HFF-Myc (cell line): ENCODE results near the gene EPB41L2.

Experiments
- DNase-seq: peaks from one replicate; pipeline ENCODE4 v3.0.0-alpha.2; 2011; ENCODE audit warnings: low read depth; ENCODE audit errors: extremely low read depth
- H3K4me3 ChIP-seq: replicated peaks from 2 replicates; pipeline ENCODE4 v1.5.1; 2011; ENCODE audit warnings: low read depth, mild to moderate bottlenecking, control low read depth, low read length
- TF ChIP-seq, protein P1 (sequence below): IDR thresholded peaks from 2 replicates; pipeline ENCODE4 v1.5.1; 2012; ENCODE audit warnings: mild to moderate bottlenecking, low read depth, low read length, control low read depth; ENCODE audit errors: missing control alignments

EPB41L2 gene

DNA sequence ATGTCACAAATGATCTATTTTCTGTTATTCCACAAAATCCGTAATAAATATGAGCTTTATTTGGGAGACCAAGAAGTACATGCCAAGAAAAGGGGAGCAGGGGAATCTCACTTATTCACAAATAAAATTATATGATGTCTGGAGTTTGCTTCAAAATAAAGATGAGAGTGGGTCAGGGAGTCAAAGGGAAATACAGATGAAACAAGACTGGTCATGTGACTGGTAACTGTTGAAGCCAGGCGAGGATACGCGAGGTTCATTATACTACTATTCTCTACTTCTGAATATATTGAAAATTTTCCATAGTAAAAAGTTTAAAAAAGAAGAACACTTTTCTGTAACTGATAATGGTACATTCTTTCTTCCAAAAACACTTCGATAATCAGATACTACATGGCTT is 14.6 kb downstream of the EPB41L2 start:
- TF ChIP-seq, protein P1, sequence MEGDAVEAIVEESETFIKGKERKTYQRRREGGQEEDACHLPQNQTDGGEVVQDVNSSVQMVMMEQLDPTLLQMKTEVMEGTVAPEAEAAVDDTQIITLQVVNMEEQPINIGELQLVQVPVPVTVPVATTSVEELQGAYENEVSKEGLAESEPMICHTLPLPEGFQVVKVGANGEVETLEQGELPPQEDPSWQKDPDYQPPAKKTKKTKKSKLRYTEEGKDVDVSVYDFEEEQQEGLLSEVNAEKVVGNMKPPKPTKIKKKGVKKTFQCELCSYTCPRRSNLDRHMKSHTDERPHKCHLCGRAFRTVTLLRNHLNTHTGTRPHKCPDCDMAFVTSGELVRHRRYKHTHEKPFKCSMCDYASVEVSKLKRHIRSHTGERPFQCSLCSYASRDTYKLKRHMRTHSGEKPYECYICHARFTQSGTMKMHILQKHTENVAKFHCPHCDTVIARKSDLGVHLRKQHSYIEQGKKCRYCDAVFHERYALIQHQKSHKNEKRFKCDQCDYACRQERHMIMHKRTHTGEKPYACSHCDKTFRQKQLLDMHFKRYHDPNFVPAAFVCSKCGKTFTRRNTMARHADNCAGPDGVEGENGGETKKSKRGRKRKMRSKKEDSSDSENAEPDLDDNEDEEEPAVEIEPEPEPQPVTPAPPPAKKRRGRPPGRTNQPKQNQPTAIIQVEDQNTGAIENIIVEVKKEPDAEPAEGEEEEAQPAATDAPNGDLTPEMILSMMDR = no peak
- no peak overlapping the region for H3K4me3 ChIP-seq
- DNase-seq = no peak

DNA sequence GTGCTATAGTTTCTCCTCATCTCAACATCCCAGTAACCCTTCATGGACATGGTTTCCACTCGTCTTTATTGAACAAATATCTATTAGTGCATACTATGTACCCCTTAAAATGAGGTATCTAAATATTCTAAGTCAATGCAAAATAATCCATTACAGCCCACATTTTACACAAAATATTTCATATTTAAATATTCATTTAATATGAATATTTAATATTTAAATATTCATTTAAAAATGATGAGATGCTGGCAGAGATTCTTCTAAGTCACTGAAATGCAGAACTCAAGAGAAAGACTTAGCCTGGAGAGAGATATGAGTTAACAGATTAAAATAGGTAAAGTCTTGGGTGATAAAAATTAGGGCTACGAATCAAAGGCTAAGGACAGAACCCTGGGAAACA is 17.9 kb downstream of the EPB41L2 start:
- TF ChIP-seq, protein P1 = no peak
- DNase-seq = no peak
- H3K4me3 ChIP-seq = no peak overlapping the region

DNA sequence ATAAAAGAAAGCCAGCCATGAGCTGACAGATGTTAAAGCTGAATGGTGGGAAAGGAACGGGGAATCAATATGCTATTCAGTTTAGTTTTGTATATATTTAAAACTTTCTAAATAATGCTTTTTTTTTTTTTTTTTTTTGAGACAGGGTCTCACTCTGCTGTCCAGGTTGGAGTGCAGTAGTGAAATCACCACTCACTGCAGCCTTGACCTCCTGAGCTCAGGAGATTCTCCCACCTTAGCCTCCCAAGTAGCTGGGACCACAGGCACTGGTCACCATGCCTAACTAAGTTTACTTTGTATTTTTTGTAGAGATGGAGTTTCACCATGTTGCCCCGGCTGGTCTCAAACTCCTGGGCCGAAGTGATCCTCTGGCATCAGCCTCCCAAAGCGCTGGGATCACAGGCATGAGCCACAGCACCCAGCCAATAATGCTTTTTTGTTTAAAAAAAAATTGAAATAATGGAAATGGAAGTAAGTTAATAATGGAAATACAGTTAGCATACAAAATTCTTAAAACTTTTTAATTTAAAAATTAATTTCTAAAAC is 19.1 kb downstream of the EPB41L2 start:
- H3K4me3 ChIP-seq = no peak overlapping the region
- no peak for DNase-seq
- TF ChIP-seq, protein P1 = no peak

DNA sequence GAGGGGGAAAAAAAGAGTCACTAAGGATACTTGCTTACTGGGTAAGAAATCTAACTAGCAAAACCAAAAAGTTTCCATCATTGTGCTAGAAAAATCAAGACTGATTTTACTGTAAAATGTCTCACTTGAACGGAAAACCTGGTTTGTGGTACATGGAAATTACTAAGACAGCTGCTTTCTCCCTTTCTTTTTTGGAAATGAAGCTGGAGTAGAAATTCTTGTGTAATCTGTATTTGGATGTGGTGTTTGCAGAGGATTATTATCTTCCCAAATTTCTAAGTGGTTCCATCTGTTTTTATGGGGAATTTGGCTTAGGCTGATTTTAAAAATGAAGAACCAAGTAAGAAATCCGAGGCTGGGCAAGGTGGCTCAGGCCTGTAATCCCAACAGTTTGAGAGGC is 20.4 kb downstream of the EPB41L2 start:
- H3K4me3 ChIP-seq = no peak overlapping the region
- no peak for DNase-seq
- TF ChIP-seq, protein P1 = no peak

DNA sequence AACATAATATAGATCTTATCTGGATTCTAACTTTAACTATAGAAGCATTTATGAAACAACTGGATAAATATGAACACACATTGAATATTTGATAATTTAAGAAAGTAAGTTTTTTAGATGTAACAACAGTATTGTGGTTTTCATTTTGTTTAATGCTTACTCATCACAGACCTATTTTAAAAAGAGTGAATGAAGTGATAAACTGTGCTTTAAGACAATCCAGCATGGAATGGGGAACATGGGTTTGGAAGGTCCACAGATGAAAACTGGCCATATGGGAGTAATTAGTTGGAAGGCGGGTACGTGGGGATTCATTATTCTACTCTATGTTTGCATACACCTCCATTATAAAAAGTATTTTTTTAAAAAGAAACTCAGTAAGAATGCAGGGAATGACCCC is 21.2 kb downstream of the EPB41L2 start:
- DNase-seq = no peak
- H3K4me3 ChIP-seq = no peak overlapping the region
- TF ChIP-seq, protein P1 = no peak

DNA sequence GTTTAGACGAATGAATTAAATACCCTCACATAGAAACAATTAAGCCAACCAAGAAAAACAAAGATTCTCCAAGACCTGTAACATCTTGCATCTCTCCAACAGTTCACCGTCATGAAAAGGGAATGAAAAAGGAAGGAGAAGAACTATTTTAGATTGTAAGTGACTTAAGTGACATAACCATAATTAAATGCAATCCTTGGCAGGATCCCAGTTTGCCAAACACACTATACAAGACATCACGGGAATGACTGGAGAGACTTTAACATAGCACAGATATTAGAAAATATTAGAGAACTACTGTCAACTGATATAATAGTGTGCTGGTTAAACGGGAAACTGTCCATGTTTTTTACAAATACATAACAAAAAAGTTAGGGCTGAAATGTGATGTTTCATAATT is 22.2 kb downstream of the EPB41L2 start:
- H3K4me3 ChIP-seq = no peak overlapping the region
- TF ChIP-seq, protein P1 = no peak
- DNase-seq = no peak

DNA sequence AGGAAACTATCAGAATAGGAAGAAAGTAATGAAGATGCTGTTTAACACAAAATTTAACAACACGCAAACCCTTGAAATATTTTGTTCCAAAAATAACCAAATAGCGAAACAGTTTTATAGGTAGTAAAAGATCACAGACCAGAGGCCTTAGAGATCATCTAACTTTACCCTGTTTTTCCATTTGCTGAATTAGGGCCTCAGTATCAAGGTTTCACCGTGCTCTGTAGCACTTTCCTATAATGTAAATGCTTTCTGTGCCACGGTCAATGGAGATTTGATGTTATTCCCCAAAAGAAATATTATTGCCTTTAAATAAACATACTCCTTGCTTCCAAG is 23.7 kb downstream of the EPB41L2 start:
- no peak overlapping the region for H3K4me3 ChIP-seq
- TF ChIP-seq, protein P1 = no peak

More for the DNA sequence above, 23.7 kb downstream of the EPB41L2 start:
- no peak for DNase-seq
